NCI-H146 treated with DMSO at 0.1 percent for 48 hours (cell line): ENCODE results near the gene POLR2I.
"Not testable (repeated sequence)": the region's sequence is repeated elsewhere in the genome, so short reads cannot be mapped to it uniquely, and the experiment has no call there.

ENCODE experiments used
- DNase-seq: peaks from one replicate; lab custom pipeline; 2025; ENCODE audit not compliant: unreplicated experiment; lab: John Stamatoyannopoulos, UW

Gene POLR2I

GRCh38 chr19:36101550-36102327 is 12.9 kb downstream of the POLR2I start:
- no peak for DNase-seq

GRCh38 chr19:36100476-36100875 is 14.2 kb downstream of the POLR2I start:
- DNase-seq = no peak

GRCh38 chr19:36099166-36099785 is 15.4 kb downstream of the POLR2I start:
- no peak for DNase-seq

GRCh38 chr19:36097036-36097435 is 17.6 kb downstream of the POLR2I start:
- no peak for DNase-seq

GRCh38 chr19:36093687-36094086 is 21.0 kb downstream of the POLR2I start:
- DNase-seq = no peak

GRCh38 chr19:36093146-36093662 is 21.5 kb downstream of the POLR2I start:
- DNase-seq = no peak

- no peak for DNase-seq
Measured at GRCh38 chr19:36092566-36092965, 22.1 kb downstream of the POLR2I start.

- no peak for DNase-seq
Measured at GRCh38 chr19:36090910-36091695, 23.6 kb downstream of the POLR2I start.

- DNase-seq = no peak
Measured at GRCh38 chr19:36089847-36090246, 24.8 kb downstream of the POLR2I start.

- no peak for DNase-seq
Measured at GRCh38 chr19:36086326-36086725, 28.3 kb downstream of the POLR2I start.

- no peak for DNase-seq
Measured at GRCh38 chr19:36084231-36085009, 30.3 kb downstream of the POLR2I start.

GRCh38 chr19:36082916-36083315 is 31.8 kb downstream of the POLR2I start:
- DNase-seq = no peak

- DNase-seq = no peak
Measured at GRCh38 chr19:36081894-36082293, 32.8 kb downstream of the POLR2I start.

GRCh38 chr19:36081385-36081784 is 33.3 kb downstream of the POLR2I start:
- DNase-seq = no peak

- no peak for DNase-seq
Measured at GRCh38 chr19:36079389-36079945, 35.2 kb downstream of the POLR2I start.

GRCh38 chr19:36073121-36073876 is 41.4 kb downstream of the POLR2I start:
- DNase-seq = no peak

GRCh38 chr19:36072081-36072480 is 42.6 kb downstream of the POLR2I start:
- DNase-seq = no peak

GRCh38 chr19:36068810-36069499 is 45.7 kb downstream of the POLR2I start:
- DNase-seq = not testable (repeated sequence)

GRCh38 chr19:36067681-36068080 is 47.0 kb downstream of the POLR2I start:
- no peak for DNase-seq
